AG09309 (cell line): ENCODE results near the gene DNAH17.

Experiments used
- DNase-seq: peaks from one replicate; pipeline ENCODE4 v3.0.0-alpha.2; 2010; ENCODE audit warnings: low read depth
- H3K4me3 ChIP-seq: 2 replicates; pipeline ENCODE4 v1.5.1; 2011; ENCODE audit warnings: mild to moderate bottlenecking, low read depth, low read length, moderate library complexity; ENCODE audit not compliant: control insufficient read depth
- TF ChIP-seq, protein P1 (sequence below): IDR thresholded peaks from 2 replicates; pipeline ENCODE4 v1.5.1; 2011; ENCODE audit warnings: mild to moderate bottlenecking, low read depth, low read length, inconsistent platforms; ENCODE audit not compliant: insufficient read depth, control insufficient read depth; ENCODE audit errors: missing control alignments

The DNAH17 gene

GRCh38 chr17:78450696-78451345 lies 126.4 kb downstream of the DNAH17 start:
- DNase-seq = no peak
- H3K4me3 ChIP-seq = no peak overlapping the region
- TF ChIP-seq, protein P1, sequence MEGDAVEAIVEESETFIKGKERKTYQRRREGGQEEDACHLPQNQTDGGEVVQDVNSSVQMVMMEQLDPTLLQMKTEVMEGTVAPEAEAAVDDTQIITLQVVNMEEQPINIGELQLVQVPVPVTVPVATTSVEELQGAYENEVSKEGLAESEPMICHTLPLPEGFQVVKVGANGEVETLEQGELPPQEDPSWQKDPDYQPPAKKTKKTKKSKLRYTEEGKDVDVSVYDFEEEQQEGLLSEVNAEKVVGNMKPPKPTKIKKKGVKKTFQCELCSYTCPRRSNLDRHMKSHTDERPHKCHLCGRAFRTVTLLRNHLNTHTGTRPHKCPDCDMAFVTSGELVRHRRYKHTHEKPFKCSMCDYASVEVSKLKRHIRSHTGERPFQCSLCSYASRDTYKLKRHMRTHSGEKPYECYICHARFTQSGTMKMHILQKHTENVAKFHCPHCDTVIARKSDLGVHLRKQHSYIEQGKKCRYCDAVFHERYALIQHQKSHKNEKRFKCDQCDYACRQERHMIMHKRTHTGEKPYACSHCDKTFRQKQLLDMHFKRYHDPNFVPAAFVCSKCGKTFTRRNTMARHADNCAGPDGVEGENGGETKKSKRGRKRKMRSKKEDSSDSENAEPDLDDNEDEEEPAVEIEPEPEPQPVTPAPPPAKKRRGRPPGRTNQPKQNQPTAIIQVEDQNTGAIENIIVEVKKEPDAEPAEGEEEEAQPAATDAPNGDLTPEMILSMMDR = no peak

- DNase-seq = no peak
- no peak overlapping the region for H3K4me3 ChIP-seq
- TF ChIP-seq, protein P1 = no peak
Measured at GRCh38 chr17:78449983-78450595, 127.1 kb downstream of the DNAH17 start.

DNA sequence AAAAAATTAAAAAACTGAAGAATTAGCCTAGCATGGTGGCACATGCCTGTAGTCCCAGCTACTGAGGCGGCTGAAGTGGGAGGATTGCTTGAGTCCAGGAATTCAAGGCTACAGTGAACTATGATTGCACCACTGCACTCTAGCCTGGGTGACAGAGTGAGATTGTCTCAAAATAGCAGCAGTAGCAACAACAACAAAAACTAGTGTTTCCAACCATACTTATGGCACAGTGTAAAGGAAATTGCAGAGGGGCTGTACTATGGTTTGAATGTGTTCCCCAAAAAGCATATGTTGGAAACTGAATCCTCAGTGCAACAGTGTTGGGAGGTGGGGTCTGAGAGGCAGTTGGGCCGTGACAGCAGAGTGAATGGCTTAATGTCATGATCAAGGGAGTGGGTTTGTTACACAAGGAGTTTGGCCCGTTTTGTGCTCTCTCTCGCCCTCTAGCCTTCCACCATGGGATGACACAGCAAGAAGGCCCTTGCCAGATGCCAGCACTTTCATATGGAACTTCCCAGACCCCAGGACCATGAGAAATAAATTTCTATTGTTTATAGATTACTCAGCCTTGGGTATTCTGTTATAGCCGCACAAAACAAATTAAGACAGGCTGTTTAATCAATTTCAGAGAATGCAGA lies 128.7 kb downstream of the DNAH17 start:
- DNase-seq = no peak
- H3K4me3 ChIP-seq = no peak overlapping the region
- TF ChIP-seq, protein P1 = no peak

DNA sequence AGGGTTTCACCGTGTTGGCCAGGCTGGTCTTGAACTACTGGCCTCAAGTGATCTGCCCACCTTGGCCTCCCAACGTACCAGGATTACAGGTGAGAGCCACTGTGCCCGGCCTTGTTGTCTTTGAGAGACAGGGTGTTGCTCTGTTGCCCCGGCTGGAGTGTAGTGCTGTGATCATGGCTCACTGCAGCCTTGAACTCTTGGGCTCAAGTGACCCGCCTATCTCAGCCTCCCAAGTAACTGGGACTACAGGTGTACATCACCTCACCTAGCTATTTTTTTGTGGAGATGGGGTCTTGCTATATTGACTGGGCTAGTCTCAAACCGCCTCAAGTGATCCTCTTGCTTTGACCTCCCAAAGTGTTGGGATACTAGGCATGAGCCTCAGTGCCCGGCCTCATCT lies 130.4 kb downstream of the DNAH17 start:
- TF ChIP-seq, protein P1 = no peak

GRCh38 chr17:78444392-78444791 lies 132.8 kb downstream of the DNAH17 start:
- no peak overlapping the region for H3K4me3 ChIP-seq
- no peak for DNase-seq
- TF ChIP-seq, protein P1 = no peak

More for the DNA sequence above, 130.4 kb downstream of the DNAH17 start:
- no peak for DNase-seq
- H3K4me3 ChIP-seq = no peak overlapping the region

- DNase-seq = no peak
- H3K4me3 ChIP-seq = no peak overlapping the region
- TF ChIP-seq, protein P1 = no peak
Measured at GRCh38 chr17:78442648-78443218, 134.5 kb downstream of the DNAH17 start.
